DMS153 (cell line): Measurements from ENCODE around the gene TMEM242.
"Not testable (repeated sequence)": the region's sequence is repeated elsewhere in the genome, so short reads cannot be mapped to it uniquely, and the experiment has no call there.

ENCODE experiments used
- DNase-seq: peaks from one replicate; lab custom pipeline; 2025; lab: John Stamatoyannopoulos, UW

Gene TMEM242

GRCh38 chr6:157323255-157323965, at the start of gene TMEM242:
TMEM242 (minus strand) TSS chr6:157323519; CDS start chr6:157323499, 20 bp downstream.
- DNase-seq, result no peak

DNA sequence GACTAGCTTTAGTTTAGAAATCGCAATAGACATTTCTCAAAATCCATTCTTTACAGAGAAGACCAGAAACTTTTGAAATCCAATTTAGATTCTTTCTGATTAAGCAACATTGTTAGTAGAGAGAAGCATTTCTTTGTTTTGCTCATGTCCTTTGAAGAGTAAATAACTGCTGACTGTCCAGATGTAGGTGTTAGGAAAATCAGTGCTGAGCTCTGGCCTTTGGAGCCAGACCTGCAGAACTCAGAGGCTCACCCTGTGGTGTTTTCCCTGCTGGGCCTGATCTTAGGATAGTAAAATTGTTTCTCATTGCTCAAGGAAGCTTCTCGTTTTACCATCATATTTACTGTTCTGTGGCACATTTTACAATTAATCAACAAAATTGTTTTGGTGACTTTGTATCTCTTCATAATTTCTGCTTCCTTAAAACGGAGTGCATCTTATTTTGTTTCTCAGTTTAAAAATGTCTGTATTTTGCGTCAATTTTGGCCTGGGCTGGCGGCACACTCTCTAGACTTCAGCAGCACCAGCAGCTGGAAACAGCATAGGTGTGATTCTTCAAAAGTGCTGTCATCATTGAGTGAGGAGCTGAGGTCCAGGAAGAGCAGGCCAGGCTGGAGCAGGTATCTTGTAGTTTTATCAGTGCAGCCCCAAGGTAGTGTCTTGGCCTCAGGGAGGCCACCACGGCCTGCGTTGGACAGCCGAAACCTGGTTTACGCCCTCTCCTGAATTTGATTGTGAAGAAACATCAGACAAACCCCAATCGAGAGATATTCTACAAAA, 49.4 kb upstream of the TMEM242 start:
- no peak for DNase-seq

GRCh38 chr6:157370755-157371154, 47.4 kb upstream of the TMEM242 start:
- no peak for DNase-seq

- DNase-seq, result no peak
Observed at GRCh38 chr6:157368359-157369049, 45.2 kb upstream of the TMEM242 start.

DNA sequence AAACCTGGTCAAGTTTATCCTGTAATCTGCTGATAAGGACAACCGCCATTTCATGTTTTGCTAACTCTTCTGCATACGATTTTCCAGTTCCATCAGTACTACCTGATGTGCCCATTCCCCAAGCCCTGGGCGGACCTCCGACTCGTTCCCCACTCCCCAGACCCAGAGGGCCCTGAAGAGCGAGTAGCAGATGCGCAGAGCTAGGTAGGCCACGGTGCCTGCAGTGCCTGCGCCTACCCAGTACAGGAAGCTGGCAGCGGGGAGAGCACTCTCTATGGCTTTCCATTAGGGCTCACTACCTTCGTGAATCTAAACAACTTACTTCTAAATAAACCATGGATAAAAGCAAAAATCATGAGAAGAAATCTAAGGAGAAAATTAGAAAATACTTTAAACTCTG, 43.3 kb upstream of the TMEM242 start:
- DNase-seq, result no peak

DNA sequence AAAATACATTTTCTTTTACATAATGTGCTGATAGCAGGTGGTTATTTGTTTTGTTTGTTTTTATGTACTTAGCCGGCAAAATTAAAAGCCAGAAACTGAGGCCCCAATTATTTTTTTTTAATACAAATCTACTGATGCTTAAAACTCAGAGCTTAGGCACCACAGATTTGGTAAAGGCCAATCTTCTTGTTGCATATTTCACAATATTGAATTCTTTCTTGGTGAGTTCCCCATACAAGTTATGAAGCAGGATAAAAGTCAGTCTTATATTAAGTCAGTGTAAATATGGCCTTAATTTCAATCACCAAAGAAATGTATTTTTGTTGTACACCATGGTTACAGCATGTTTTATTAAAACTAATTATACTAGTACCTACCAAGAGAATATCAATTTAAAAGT, 41.4 kb upstream of the TMEM242 start:
- DNase-seq, result no peak

DNA sequence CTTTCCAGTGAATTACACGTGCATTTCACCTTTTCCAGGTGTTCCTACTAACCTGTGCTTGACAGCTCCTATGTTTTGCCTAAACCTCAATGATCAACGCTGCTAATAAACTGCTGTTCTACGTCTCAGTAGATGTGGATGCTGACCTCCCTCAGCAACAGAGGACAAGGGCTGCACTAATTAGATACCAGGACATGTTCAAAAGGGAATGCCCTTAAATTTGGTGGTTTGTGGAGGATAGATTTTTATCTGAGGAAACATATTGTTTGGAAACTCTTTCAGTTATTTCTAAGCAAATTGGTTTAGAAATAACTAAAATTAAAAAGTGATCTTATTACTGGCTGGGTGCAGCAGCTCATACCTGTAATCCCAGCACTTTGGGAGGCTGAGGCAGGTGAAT, 38.6 kb upstream of the TMEM242 start:
- DNase-seq, result no peak

GRCh38 chr6:157358287-157358686, 35.0 kb upstream of the TMEM242 start:
- no peak for DNase-seq

DNA sequence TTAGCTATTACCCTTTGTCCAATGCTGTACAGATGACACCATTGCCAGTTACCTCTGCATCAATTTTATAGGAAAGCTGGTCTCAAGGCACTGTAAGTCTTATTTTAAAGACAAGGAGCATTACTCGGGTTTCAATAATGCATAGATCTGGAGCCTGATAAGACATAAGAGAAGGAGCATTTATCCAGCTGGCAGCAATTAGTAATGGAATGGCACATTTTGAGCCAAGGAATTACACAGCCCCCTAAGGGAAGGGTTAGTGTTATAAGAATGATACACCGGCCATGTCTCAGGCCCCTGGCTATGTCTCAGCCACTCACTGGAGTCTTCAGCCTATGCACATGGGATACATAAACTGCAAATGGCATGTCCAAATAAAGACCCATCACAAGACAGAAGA, 23.1 kb upstream of the TMEM242 start:
- DNase-seq, result no peak

DNA sequence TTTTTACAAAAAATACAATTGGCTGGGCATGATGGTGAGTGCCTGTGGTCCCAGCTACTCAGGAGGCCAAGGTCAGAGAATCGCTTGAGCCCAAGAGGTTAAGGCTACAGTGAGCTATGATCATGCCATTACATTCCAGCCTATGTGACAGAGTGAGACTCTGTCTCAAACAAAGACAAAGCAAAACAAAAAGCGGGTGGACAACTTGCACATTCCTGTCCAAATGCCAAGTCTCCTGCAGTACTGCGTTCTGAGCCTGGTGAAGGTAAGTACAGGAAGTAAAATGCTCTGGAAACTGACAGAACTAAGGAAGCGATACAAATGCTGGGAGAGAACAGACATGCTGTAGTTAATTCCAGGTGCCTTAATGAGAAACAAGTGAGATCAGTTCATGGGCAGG, 20.4 kb upstream of the TMEM242 start:
- DNase-seq, result no peak

GRCh38 chr6:157339432-157339831, 16.1 kb upstream of the TMEM242 start:
- DNase-seq, result no peak

- no peak for DNase-seq
Observed at GRCh38 chr6:157337751-157338150, 14.4 kb upstream of the TMEM242 start.

- DNase-seq, result not testable (repeated sequence)
Observed at GRCh38 chr6:157337276-157337675, 14.0 kb upstream of the TMEM242 start.

- DNase-seq, result no peak
Observed at GRCh38 chr6:157335829-157336228, 12.5 kb upstream of the TMEM242 start.

DNA sequence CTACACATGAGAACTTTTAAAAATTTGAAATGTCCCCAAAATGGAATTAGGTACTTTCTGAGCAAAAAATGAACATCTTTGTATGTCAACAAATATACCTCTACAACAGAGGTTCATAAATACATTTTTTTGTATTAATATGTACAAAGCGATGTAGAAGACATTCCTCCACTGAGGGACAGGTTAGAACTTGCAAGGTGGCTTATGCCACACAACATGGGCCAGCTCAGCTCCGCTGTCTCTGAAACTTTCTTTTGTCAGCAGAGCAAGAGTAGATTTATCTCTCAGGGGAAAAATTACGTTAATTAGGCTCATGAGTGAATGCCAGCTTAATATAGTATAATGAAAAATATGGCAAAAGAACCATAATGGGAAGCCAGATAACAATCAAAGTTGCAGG, 10.6 kb upstream of the TMEM242 start:
- DNase-seq, result no peak

DNA sequence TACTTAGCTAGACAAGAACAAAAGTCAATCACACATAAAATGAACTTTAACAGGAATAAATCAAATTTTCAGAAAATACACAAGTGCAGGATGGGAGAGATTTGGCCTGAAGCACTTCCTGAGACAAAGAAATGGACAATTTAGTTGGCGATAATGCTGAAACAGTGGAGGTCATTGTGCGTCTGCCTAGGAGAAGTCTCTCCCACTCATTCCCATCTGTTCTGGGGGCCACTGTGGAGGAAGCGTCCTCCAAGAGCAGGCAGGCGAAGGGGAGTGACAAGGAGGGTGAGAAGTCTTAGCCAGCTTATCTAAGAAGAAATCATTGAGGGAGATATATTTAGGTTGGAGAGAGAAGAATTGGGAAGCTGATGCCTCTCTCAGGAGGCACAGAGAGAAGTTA, 10.2 kb upstream of the TMEM242 start:
- no peak for DNase-seq

DNA sequence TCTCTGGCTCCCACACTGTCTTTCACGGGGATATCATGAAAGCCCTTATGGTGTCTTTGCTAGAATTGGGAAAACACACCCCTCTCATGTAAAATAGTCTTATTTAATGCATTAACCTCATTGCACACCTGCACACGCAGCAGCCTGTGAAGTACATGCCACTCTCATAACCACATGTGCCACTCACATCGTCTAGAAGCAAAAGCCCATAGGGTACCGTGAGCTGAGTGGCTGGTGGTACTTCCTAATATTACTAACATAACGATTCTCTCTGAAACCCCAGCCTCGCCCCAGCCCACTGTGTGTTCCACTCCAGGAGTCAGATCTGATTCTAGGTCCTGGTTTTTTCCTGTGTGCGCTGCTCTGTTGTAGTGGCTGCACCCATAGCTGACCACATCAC, 9.5 kb upstream of the TMEM242 start:
- no peak for DNase-seq

DNA sequence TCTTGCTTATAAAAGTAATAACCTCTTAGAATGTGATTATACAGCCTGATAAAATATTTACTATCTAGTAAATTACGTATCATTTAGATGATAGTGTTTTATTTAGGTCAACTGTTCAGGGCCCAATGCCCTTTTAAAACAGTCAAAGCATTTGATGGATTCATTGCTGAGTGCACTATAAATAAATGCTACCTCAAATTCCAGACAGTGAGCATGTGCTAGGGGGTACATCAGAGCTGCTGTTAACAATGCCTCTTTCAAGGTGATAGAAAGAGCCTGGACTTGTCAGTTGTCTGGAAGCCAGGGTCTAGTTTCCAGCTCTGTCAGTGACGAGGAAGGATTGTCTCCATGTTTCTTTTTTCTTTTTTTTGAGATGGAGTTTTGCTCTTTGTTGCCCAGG, 7.5 kb upstream of the TMEM242 start:
- DNase-seq, result no peak

DNA sequence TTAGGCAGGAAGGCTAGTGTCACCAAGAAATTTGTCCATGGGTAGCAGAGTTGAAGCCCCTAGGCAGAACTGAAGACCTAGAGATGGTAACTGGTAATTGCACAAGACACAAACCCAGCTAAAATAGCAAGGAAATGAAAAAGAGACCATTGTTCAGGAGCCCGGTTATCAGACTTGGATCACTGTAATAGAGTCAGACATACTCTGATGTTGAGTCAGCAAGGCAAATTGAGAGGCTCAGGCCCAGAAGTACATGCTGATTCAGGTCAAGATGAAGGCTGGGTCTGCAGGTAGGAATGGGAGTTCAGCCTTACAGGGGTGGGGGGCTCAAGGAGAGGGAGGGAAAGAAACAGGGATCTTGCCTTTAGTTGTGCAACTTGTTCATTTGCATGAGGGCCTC, 6.5 kb upstream of the TMEM242 start:
- DNase-seq, result no peak

DNA sequence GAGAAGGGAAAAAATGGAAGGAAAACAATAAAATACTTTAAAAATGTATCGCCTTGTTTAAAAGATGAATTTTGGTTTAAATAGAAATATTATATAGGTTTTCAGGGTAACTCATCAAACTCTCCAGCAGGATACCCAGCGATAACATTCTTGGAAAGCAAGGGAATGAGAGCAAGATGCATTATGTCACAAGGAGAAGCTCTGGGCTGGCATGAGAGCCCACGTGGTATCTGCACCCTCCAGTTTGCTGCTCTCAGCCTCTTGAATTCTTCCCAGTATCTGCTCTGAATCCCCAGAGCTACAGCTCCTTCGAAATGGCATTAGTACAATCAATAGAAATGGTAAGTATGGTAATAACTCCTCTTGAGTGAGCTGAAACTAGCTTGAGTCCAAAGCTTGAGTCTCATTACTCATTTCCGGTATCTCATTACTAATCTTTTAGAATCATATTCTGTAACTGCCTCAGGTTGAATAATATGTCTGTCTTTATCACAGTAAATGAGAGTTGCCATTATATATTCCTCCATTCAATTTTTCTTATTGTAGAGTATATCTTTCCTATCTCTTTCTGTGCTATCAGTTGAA, 4.9 kb upstream of the TMEM242 start:
- DNase-seq, result no peak

DNA sequence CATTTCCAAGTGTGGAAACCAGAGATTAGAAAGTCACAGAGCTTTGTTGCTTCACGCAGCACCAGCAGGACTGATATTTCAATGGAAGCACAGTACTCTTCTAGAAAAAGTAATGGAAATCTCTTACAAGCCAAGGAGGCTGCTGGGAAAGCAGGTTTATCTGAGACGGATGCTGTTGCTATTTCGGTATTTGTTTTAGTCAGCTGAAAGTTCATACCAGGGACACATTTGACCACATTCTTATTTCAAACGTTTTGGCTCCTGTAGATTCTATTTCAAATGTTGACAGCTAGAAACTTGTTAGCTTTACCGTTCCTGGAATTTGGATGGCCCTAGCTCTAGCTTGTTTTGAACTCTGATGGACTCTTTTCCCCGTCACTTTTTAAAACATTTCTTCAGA, 3.7 kb upstream of the TMEM242 start:
- DNase-seq, result no peak

GRCh38 chr6:157325069-157325805, 1.9 kb upstream of the TMEM242 start:
- DNase-seq, result no peak
